ENCODE measurements around the gene FCGBP.

Gene FCGBP

GRCh38 chr19:39916851-39917396, 17.5 kb downstream of the FCGBP start:
- CTCF ChIA-PET = no interaction called here
- DNase-seq (ENCODE audit: extremely low spot score) = no peak
- POLR2A ChIA-PET = no interaction called here
- no peak for TF ChIP-seq CTCF (IDR thresholded peaks at IDR 0.05; ENCODE audit: control extremely low read depth, extremely low read depth, low read depth, missing control alignments)

- ChIA-PET CTCF (no interaction called here), POLR2A (no interaction called here)
- TF ChIP-seq CTCF (IDR thresholded peaks at IDR 0.05; ENCODE audit: control extremely low read depth, extremely low read depth, low read depth, missing control alignments) = no peak
- no peak for DNase-seq (ENCODE audit: extremely low spot score)
Observed at GRCh38 chr19:39916236-39916635, 18.2 kb downstream of the FCGBP start.

GRCh38 chr19:39915848-39916215, 18.6 kb downstream of the FCGBP start:
- TF ChIP-seq CTCF (IDR thresholded peaks at IDR 0.05; ENCODE audit: control extremely low read depth, extremely low read depth, low read depth, missing control alignments) = no peak
- CTCF ChIA-PET = no interaction called here
- DNase-seq (ENCODE audit: extremely low spot score) = no peak
- POLR2A ChIA-PET = no interaction called here

DNA sequence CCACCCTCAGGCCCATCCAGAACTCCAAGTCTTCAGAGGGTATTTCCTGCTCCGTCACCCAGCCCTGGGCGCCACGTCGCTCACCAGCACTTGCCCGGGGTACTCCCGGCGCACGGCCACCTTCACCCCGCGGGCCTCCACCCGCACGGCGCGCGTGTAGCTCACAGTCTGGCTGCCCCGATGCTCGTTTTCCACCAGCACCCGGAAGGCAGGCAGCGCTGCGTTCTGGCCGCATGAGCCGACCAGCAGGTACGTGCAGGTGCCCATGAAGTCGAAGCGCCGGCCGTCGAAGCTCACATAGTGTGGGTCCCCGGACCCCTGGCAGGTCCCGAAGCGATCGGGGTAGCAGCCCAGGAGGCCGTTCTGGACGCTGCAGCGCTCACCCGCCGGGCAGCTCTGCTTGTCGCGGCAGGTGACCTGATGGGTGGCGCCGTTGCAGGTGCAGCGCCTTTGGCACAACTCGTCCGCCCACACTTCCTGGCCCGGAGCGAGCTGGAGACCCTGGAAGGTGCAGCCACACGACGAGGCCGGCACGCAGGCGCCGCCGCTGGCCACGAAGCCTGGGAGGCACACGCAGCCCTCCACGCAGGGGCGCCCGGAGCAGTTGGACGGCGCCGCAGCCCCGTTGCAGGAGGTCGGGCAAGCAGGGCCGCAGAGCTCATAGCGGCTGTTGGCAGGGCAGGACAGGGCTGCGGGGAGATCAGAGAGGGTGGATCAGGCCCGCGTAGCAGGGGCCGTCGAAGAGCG, 19.2 kb downstream of the FCGBP start:
- ChIA-PET POLR2A (no interaction called here), CTCF (interaction anchor here (0.8 to 1.0 kb wide), 2 partner anchors 55 to 174 kb away, joined by 3 to 5 read pairs; partner anchors contain the start of gene PSMC4)
- no peak for TF ChIP-seq CTCF (IDR thresholded peaks at IDR 0.05; ENCODE audit: control extremely low read depth, extremely low read depth, low read depth, missing control alignments)
- DNase-seq (ENCODE audit: extremely low spot score) = peak; percentile 11

DNA sequence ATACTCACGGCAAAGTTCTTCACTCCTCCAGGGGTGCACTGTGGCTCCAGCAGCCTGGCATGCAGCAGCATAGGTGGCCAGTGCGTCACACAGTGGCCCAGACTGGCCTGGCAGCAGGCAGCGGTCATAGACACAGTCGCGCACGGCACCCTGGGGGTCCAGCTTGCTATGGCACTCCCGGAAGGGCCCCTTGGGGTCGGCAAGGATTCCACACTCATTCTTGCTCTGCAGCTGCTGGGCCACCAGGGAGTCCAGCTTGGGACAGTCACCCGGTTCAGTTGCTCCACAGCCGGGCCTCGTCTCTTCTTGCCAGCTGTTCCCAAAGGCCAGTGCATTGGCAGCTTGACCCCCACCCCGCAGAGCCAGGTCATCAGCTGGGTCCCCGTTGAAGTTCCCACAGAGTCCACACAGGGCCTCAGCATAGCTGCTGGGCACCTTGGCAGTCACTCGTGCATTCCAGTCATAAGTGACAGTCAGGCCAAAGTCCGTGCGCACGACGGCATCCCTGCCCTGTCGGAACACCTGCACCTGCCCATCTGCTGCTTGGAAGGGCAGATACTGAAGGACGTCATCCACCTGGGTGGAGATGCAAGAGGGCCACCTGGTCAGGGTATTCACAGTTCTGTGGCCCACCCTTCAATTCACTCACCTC, 20.6 kb downstream of the FCGBP start:
- no peak for DNase-seq (ENCODE audit: extremely low spot score)
- TF ChIP-seq CTCF (IDR thresholded peaks at IDR 0.05; ENCODE audit: control extremely low read depth, extremely low read depth, low read depth, missing control alignments) = no peak
- CTCF ChIA-PET = interaction anchor here (0.9 kb wide), 1 partner anchor 10 kb away, joined by 3 read pairs; no protein-coding TSS in a partner anchor
- POLR2A ChIA-PET = no interaction called here

GRCh38 chr19:39908803-39909202, 25.6 kb downstream of the FCGBP start:
- ChIA-PET CTCF (interaction anchor here (1.5 kb wide), 1 partner anchor 257 kb away, joined by 3 read pairs; no protein-coding TSS in a partner anchor), POLR2A (no interaction called here)
- no peak for TF ChIP-seq CTCF (IDR thresholded peaks at IDR 0.05; ENCODE audit: control extremely low read depth, extremely low read depth, low read depth, missing control alignments)
- DNase-seq (ENCODE audit: extremely low spot score) = no peak

Data from GM10248 (cell line).